ENCODE measurements around the gene SMOC2. TPM values are rescaled to one million over a fixed set of nuclear protein-coding genes. Genes with fewer than 3 reads are reported as not detected.
"Not testable (repeated sequence)": the region's sequence is repeated elsewhere in the genome, so short reads cannot be mapped to it uniquely, and the experiment has no call there.

SMOC2 gene
- total RNA-seq, 3 donors from 2014 or later, result 11.4 to 40.4 (median 18.8) TPM

- DNase-seq (no peak), ATAC-seq (no peak)
- Histone ChIP-seq H3K36me3 (ENCODE audit: low read depth) (no peaks in the 10 kb centered on the region), H3K4me1 (ENCODE audit: low read depth) (no peaks in the 10 kb centered on the region), H3K9me3 (no peaks in the 10 kb centered on the region), H3K4me3 (no peak overlapping the region)
- intact Hi-C loops (cut with DNase I, micrococcal nuclease), result no loop called here
- TF ChIP-seq, protein P1, sequence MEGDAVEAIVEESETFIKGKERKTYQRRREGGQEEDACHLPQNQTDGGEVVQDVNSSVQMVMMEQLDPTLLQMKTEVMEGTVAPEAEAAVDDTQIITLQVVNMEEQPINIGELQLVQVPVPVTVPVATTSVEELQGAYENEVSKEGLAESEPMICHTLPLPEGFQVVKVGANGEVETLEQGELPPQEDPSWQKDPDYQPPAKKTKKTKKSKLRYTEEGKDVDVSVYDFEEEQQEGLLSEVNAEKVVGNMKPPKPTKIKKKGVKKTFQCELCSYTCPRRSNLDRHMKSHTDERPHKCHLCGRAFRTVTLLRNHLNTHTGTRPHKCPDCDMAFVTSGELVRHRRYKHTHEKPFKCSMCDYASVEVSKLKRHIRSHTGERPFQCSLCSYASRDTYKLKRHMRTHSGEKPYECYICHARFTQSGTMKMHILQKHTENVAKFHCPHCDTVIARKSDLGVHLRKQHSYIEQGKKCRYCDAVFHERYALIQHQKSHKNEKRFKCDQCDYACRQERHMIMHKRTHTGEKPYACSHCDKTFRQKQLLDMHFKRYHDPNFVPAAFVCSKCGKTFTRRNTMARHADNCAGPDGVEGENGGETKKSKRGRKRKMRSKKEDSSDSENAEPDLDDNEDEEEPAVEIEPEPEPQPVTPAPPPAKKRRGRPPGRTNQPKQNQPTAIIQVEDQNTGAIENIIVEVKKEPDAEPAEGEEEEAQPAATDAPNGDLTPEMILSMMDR (IDR thresholded peaks at IDR 0.05), result no peak
Measured at GRCh38 chr6:168699631-168700295, 258.8 kb downstream of the SMOC2 start.

GRCh38 chr6:168700880-168701279 is 259.9 kb downstream of the SMOC2 start:
- Histone ChIP-seq H3K4me3 (no peak overlapping the region), H3K4me1 (ENCODE audit: low read depth) (no peaks in the 10 kb centered on the region), H3K9me3 (no peaks in the 10 kb centered on the region), H3K36me3 (ENCODE audit: low read depth) (no peaks in the 10 kb centered on the region)
- intact Hi-C loops (cut with DNase I, micrococcal nuclease), result no loop called here
- ATAC-seq (peak; percentile 71), DNase-seq (peak in 1 of 3 donors; percentile 31)
- TF ChIP-seq, protein P1 (IDR thresholded peaks at IDR 0.05), result no peak

GRCh38 chr6:168703990-168704389 is 263.0 kb downstream of the SMOC2 start:
- TF ChIP-seq, protein P1 (IDR thresholded peaks at IDR 0.05), result no peak
- Histone ChIP-seq H3K9me3 (no peaks in the 10 kb centered on the region), H3K4me1 (ENCODE audit: low read depth) (no peaks in the 10 kb centered on the region), H3K4me3 (no peak overlapping the region), H3K36me3 (ENCODE audit: low read depth) (no peaks in the 10 kb centered on the region)
- intact Hi-C loops (cut with DNase I, micrococcal nuclease), result no loop called here
- ATAC-seq (no peak), DNase-seq (no peak)

- intact Hi-C loops (cut with DNase I, micrococcal nuclease), result no loop called here
- DNase-seq (no peak), ATAC-seq (no peak)
- Histone ChIP-seq H3K4me3 (no peak overlapping the region), H3K4me1 (ENCODE audit: low read depth) (no peaks in the 10 kb centered on the region), H3K36me3 (ENCODE audit: low read depth) (no peaks in the 10 kb centered on the region), H3K9me3 (no peaks in the 10 kb centered on the region)
- TF ChIP-seq, protein P1 (IDR thresholded peaks at IDR 0.05), result no peak
Measured at GRCh38 chr6:168704678-168705077, 263.7 kb downstream of the SMOC2 start.

DNA sequence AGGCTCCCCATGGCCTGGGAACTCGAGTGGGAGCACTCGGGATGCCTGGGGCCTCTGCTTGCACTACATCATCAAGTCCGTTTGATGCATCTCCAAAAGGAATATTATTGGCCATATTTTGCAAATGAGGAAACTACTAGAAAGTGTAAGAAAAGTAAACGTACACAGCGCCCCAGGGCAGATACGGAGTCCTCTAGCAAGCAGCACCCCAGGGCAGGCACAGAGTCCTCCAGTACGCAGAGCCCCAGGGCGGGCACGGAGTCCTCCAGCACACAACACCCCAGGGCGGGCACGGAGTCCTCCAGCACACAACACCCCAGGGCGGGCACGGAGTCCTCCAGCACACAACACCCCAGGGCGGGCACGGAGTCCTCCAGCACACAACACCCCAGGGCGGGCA is 264.3 kb downstream of the SMOC2 start:
- intact Hi-C loops (cut with DNase I, micrococcal nuclease); ATAC-seq; H3K9me3 ChIP-seq; H3K4me1 ChIP-seq (ENCODE audit: low read depth); H3K36me3 ChIP-seq (ENCODE audit: low read depth); H3K4me3 ChIP-seq; DNase-seq: not testable (repeated sequence)

- DNase-seq, result no peak
- Histone ChIP-seq H3K9me3 (no peaks in the 10 kb centered on the region), H3K36me3 (ENCODE audit: low read depth) (no peaks in the 10 kb centered on the region), H3K4me1 (ENCODE audit: low read depth) (no peaks in the 10 kb centered on the region), H3K4me3 (no peak overlapping the region)
- ATAC-seq, result no peak
- intact Hi-C loops (cut with DNase I, micrococcal nuclease), result no loop called here
- TF ChIP-seq, protein P1 (IDR thresholded peaks at IDR 0.05), result no peak
Measured at GRCh38 chr6:168706471-168707177, 265.6 kb downstream of the SMOC2 start.

Measured in mucosa of descending colon (tissue), 3 donors.